DND-41 (cell line): ENCODE results near the gene ABHD4.

Experiments
- CTCF ChIP-seq: IDR thresholded peaks from 2 replicates; pipeline ENCODE4 v1.5.1; 2012; ENCODE audit warnings: borderline replicate concordance, low read length, moderate library complexity, mild to moderate bottlenecking; ENCODE audit not compliant: poor library complexity, severe bottlenecking; ENCODE audit errors: extremely low read depth
- EZH2 ChIP-seq: IDR thresholded peaks from 3 replicates; pipeline ENCODE4 v1.6.1; 2012; ENCODE audit warnings: borderline replicate concordance, low read depth, mild to moderate bottlenecking, moderate library complexity, low read length, inconsistent platforms; ENCODE audit not compliant: severe bottlenecking

- no peak for TF ChIP-seq EZH2
- peak; percentile 96 for TF ChIP-seq CTCF
These were observed 41.0 kb upstream of the ABHD4 start for GRCh38 chr14:22556990-22557623.
